ENCODE measurements around the gene TRAT1.
"Not testable (repeated sequence)": the region's sequence is repeated elsewhere in the genome, so short reads cannot be mapped to it uniquely, and the experiment has no call there.

The TRAT1 gene, protein sequence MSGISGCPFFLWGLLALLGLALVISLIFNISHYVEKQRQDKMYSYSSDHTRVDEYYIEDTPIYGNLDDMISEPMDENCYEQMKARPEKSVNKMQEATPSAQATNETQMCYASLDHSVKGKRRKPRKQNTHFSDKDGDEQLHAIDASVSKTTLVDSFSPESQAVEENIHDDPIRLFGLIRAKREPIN
- 139 to 146 reads per million in 2 donors for total RNA-seq

DNA sequence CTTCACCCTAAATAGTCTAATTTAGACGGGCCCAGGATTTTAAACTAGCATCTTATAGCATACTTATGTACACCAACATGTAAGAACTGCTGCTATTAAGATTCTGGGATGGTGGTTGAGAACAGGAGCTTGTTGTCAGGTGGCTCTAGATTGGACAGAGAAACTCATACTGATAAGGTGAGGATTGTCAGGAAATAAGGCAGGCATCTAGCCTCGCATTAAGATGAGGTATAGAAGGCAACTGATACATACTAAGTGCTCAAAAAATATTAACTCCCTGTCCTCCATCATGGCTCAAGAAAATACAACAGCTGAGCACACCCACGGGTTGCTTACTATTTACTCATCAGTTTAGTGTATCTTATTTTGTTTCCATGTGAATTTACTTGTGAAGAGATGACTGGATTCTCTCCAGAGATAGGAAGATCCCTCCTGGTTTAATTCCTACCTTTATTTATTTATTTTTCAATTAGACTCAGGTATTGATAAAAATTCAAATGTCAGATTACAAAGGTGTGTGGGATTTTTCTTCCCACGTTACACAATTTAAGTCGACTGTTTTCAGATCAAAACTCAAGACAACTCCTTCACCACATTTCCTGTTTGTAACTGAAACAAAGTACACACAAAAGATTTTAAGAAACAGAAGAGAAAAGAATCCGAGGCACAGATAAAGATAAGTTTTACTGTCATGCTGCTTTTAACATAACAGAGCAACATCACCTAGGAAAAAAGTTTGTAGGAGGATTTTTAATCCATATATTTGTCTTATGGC lies at the start of gene TRAT1:
TSS of gene TRAT1 (plus strand) at position 664 of the 775 bp plus-strand sequence. CDS start 142 bp downstream, outside the sequence.
- no peak for DNase-seq

DNA sequence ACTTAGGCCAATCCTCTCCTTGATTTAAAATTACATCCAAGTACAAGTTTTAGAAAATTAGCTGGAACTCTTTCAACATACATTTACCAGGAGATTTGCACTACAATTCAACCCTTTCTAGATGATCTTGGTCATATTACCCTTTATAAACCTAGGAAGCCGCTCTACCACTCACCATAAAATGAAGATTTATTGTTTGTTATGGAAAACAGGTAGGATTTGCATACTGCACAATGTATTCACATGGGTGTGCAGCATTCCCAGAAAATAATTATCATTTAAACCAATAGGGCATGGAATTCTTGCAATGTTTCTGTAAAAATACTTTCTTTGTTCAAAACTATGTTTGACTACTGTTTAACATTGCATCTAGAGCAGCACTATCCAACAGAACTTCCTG lies 46.9 kb upstream of the TRAT1 start:
- no peak for DNase-seq

DNA sequence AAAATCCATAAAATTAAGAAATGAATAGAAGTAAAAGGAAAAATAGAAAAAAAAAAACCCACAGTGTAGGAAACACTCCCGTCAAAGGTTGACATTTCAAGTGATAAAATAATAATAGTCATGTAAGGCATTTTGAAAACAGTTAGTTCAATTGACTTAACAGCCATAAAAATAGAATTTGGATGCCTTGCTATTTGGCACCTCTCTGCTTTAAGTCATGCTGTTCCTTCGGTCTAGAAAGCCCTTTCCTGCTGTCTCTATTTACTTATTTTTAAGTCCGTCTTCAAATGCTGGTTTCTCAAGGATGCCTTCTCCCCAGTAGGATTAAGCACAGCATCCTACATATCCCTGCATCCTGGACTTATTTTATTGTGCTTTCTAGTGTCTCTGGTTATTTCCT lies 43.1 kb upstream of the TRAT1 start:
- no peak for DNase-seq

DNA sequence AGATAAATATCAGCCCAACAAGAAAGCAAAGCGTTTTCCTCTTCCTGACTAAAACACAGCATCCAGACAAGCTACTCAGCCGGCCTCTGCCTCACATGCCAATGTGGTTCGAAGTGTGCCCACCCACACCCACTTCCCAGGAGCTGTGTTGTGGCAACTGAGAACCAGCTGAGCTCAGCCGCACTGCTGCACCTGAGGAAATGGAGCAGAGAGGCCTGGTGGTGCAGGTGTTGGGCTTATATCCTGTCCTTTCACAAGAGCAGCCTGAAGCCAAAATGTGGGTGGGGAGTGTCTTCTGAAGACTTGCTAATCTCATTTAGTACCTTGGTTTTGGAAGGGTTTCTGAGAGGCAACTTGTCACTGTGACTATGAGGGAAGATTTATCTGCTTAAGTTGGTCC lies 42.4 kb upstream of the TRAT1 start:
- peak; percentile 6 for DNase-seq

DNA sequence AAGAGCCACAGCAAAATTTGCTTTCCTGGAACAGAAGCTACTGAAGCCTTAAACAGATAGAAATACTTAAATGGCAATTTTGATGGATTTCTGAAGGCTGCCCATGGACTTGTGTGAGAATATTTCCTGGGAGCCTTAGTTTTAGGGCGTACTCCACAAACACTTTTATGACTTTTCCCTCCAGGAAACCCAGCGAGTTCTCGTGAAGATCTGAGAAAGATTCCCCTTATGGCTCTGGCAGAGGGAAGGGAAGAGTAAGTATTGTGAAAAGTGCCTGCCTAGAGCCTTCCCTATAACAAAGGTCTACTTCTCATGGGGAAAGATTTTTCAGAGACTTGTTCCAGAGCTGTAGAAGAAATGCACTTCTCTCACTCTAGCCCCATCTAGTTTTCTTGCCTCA lies 31.1 kb upstream of the TRAT1 start:
- no peak for DNase-seq

DNA sequence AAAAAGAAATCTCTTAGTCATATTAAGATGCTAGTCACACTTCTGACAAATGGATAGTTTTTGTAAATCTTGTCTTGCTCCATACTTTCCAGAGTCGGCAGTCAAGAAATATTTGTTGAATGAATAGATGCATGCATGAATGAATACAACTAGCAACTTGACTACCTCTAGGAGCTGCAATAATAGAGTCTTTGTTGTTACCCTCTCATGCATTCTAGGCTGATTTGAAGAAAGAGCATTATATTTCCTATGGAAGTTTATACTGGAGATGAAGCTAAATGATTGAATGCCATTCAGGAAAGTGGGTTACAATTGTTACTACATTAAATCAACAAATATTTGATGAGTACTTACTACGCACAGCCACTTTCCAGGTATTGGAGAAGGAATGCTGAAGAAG lies 18.1 kb upstream of the TRAT1 start:
- no peak for DNase-seq

DNA sequence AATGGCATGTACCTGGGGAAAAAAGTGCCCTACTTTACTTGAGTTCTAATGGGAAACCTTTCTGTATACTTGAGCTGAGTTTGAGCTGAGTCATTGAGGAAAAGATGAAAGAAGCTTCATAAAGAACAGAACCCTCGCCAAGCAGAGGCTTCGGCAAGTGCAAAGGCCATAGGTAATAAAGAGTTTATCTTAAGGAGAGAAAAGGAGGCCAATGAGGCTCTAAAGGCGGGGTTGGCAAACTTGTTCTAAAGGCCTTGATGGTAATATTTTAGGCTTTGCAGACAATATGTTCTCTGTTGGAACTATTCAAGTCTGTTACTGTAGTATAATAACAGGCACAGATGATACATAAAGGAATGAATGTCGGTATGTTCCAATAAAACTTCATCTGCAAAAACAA lies 17.6 kb upstream of the TRAT1 start:
- no peak for DNase-seq

DNA sequence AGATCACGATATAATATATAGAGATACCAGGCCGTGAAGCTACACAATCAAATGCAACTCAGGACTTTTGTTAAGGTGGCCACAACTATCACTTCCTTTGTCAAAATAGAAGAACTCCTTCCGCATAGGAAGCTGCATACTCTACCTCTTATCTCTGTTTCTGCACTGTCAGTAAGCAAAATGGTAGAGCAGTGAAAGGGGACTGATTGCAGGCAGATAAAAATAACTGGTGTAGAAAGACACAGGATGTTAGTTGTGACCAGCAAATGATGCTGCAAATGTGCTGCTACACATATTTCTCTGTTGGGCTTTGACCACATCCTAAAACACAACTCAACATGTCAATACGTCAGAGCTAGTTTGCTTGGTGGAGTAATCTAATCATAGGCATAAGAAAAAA lies 16.3 kb upstream of the TRAT1 start:
- DNase-seq = no peak

DNA sequence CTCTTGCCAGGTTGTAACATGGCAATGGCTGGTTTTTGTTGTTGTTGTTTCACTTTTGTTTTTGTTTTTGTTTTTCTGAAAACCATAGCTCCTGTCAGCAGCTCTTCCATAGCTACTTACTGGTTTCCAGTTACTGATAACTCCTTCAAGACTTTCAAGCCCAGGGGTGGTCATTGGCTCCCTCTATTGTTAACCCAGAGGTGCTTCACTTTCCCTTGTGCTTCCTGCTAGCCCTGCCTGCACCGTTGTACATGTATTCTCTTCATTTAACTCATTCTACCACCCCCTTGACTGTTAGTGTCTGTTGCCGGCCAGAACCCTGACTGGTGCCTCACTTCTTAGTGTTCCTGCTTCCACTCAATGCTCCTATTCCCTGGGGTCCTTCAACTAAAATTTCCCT lies 4.2 kb upstream of the TRAT1 start:
- DNase-seq = no peak

DNA sequence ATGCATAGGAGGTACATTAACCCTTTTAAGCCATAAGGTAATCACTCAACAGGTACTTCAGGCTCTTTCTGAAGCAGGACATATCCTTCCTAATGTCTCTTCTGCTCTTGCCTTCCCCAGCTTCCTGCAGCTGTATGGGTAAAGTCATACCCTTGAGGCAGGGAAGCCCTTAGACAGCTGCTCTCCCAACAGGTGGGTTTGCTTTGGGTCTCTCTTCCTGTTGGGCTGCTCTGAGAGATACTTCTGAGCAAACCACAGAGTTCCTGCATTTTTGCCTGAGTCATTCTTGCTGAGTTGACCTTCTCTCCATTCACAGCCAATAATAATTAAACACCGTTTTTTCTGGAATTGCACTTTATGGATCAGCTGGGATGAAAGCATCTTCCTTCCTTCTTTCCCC lies 2.0 kb upstream of the TRAT1 start:
- DNase-seq = no peak

DNA sequence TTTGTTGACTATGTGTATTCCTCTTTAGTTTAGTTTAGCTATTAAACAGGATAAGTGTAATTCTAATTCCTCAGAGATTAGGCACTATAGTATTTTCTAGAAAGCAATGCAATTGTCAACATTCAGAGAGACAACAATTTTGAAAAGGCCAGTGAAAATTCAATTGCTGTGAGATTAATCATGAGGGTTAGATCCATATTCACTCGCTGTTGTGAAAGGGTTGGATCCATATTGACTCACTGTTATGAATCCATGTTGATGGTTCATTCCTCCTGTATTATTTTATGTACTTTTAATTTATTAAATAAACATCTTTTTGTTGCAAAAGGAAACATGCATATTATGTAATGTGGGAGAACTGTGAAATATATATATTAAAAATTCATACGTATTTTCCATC lies 641 bp downstream of the TRAT1 start:
- no peak for DNase-seq

DNA sequence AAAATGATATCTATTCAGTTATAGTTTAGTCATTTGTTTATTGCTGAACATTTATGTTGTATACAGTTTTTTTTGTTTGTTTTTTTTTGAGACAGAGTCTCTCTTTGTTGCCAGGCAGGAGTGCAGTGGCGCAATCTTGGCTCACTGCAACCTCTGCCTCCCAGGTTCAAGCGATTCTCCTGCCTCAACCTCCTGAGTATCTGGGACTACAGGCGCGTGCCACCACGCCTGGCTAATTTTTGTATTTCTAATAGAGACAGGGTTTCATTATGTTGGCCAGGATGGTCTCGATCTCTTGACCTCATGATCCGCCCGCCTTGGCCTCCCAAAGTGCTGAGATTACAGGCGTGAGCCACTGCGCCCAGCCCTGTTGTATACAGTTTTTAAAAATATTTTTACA lies 1.2 kb downstream of the TRAT1 start:
- not testable (repeated sequence) for DNase-seq

DNA sequence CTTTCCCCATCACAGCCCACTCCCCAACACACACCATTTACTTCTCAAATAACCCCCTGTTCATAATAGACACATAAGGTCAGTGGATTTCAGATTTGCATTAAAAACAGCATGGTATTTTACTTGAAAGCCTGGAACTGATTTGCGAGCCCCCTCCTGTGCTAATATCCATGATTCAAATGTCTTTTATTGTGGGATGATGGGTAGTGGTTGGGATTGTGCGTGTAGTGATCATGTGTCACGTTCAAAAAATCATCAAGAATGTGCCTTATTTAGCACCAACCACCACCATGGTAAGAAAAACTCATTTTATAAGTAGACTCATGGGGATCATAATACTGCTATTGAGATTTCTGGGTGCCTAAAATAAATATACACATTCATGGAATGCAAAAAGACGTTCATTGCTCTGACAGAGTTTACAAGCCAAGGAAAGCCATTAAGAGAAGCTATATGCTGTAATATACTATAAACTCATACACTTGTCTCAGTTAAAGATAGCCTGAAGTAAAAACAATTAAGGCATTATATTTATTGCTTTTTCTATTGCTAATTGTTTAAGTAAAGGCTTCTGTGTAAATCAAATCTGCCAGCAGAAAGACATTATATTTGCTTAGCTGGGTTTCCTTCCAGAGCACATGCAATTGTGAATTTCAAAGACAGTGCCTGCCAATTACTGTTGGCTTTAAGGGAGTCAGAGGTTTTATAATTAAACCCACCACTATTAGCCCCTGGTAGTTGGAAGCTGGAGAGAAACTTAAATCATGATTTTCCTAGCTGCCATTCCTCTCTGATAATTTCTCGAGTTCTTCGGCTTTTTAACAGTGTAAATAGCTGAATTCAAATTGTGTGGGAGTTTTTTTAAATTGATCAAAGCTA lies 4.0 kb downstream of the TRAT1 start:
- no peak for DNase-seq

DNA sequence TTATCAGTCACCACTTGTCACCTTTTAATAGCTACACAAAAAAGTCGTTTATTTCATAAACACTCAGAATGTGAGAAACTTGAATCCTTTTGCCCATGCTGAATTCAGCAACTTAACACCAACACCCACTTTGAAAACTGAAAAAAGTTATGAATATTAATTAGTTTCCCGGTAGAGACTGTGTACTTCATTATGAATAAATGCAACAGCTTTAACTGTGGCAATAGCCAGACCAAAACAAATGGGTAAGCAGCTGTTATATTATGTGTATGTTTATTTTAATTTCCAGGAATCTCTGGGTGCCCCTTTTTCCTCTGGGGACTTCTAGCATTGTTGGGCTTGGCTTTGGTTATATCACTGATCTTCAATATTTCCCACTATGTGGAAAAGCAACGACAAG lies 7.8 kb downstream of the TRAT1 start:
- DNase-seq = no peak

DNA sequence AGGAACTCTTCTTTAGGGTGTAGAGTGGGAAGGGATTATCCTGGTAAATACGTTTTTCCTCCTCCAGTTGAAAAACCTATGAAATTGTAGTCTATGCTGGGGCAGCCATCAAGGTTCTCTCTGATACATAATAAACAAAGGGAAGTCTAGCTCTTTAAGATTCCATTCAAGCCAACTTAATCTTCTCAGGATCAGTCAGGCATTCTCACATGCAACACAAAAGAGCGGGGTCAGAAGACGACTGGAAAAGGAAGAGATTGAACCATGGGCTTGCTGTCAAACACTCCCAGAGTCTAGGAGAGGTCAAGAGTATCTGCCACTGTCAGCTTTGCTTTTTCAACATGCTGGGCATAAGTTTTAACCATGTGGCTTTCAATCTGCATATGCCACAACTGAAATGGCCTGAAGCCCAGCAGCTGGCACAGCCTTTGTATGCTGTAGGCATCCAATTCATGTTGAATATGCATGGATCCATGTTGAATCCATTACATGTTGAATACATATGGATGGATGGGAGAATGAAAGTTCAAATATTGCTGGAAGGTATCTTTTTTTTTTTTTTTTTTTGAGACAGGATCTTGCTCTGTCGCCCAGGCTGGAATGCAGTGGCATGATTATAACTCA lies 8.5 kb downstream of the TRAT1 start:
- DNase-seq = no peak

DNA sequence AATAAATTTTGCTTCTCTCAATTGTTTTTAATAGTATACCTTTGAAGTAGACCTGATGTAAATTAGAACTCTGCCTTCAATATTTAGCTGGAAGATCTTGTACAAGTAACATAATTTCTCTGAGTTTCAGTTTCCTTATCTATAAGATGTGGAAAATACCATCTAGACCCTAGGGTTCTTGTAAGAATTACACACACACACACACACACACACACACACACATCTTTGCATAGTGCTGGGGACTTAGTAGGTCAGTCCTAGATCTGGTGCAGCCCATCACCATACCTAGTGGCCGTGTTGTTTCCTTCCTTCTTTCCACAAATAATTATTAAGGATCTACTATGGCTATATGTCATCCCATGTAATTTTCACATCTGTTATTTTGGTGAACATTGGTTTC lies 11.0 kb downstream of the TRAT1 start:
- no peak for DNase-seq

DNA sequence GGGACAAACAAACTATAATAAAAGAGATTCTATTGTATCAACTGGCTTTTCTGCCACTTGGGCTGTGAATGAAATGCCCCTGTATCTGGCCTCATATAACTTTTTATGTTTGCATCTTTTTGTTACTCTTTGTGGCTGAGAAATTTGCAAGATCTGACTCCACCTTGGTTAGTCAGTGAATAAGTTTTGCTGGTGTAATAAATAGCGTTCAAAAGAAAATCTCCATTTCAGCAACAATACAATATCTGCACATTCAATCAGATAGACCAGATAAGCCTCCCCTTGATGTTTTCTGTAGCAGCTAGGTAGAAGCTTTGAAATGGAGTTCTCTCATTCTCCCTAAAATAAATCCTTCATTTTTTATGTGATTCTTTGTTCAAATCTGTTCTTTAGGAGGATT lies 12.0 kb downstream of the TRAT1 start:
- no peak for DNase-seq

DNA sequence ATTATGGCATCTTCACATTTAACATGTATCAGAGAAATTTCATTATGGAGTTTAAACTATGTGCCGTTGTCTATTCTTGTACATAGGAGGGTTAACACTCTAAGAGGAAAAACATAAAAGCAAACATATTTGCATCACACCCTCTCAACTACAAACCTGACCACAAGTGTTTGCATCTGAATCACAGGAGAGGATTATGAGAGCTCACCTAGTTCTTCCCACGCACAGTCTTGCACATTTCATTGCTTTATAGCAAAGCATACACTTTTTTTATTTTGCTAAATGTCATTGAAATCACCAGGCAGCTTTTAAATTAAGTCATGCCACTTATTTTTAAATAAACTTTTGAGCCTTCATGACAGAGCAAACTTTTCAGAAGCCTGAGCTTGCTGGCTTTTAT lies 12.5 kb downstream of the TRAT1 start:
- DNase-seq = no peak

DNA sequence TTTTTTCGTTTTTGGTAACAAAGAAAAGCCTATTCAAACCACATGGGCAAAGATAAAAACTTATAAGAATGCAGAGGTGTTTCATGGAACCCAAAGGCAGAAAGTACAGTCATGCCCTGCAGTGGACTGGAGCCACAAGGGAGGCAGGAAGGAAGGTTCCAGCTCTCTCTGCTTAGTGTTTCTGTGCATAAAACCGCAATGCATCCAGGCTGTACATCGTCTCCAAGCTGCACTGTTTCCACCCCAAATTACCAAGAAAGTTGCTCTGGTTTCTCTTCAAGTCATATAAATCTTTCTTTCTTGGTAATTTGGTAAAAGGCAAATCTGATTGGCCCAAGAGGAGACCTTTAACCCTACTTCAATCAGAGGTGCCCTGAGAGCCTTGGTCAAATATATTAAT lies 15.8 kb downstream of the TRAT1 start:
- DNase-seq = no peak

DNA sequence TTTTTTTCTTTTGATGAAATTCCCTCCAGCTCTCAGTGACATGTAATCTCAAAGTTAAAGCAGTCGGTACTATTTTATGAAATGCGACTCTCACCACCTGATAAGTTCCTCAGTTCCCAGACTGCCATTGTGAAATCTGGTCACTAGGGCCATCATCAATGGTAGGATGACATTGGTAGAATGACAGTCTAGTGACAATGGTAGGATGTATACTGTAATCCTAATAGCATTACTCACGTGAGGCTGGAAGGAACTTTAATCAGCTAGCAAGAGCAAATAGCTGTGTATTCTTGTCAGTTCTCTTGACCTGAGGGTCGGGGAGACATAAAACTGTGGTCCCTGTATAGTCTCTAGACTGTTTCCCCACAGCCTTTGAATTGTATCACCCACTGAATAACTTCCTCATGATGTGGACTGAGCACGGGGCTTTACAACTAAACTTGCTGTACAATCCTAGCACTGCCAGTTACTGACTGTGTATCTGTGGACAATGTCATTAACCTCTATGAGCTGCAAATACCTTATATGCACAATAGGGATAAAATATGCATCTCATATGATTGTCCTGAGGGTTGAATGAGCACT lies 23.2 kb downstream of the TRAT1 start:
- DNase-seq = no peak

DNA sequence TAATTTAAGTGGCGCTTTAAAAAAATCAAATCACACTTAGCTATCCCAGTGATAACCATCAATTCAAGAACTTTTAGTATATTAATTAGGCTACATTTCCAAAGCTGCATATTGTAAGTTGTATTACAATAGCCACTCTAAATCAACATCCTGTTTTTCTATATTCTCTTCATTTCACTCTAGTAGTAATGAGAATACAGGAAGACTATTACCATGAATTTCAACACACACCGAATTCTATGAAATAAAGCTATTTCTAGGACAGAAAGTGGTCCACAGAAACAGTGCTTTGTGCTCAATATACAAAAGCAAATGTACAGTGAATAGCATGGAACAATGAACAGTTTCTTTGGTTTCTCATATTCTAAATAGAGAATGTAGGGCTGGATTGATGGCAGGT lies 24.6 kb downstream of the TRAT1 start:
- DNase-seq = no peak

DNA sequence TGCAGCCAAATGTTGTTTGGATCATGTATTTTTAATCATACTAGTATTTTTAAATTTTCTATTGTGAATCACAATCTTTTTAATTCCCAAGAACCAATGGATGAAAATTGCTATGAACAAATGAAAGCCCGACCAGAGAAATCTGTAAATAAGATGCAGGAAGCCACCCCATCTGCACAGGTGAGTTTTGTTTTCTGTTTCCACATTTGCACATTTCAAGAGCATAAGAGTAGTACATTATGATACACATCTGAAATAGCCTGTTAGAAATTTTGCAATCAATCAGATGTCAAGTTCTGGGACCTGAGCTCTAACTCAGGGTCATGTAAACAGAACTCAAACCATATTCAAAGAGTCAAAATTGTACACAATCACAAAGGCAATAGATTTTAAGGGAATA lies 26.5 kb downstream of the TRAT1 start:
- DNase-seq = no peak

DNA sequence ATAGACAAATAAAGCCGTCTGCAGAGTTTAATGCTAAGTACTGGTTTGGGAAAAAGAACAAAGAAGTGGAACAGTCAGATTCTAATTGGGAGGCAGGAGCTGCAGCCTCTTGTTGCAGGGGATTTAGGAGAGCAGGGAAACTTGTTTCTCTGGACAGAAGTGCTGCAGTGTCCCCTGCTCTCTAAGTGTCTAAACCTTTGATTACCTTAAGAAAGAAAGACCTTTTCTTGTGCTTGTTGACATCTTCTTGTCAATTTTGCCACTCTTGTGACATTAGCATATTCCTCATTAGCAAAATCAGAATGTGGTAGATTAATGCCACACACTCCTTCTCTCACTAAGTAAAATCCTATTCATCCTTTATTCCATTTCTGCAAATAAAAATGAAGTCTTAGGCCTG lies 38.8 kb downstream of the TRAT1 start:
- no peak for DNase-seq

Measured in activated gamma-delta T cell (primary cell).